Left hindlimb (tissue), 1 donor: ENCODE results near the gene PIGZ.
"Not testable (repeated sequence)": the region's sequence is repeated elsewhere in the genome, so short reads cannot be mapped to it uniquely, and the experiment has no call there.

ENCODE experiments used
- DNase-seq: peaks from one replicate; pipeline ENCODE4 v3.0.0-alpha.2; 2018

Gene PIGZ

GRCh38 chr3:196947860-196948441, 20.7 kb downstream of the PIGZ start:
- DNase-seq, result no peak

DNA sequence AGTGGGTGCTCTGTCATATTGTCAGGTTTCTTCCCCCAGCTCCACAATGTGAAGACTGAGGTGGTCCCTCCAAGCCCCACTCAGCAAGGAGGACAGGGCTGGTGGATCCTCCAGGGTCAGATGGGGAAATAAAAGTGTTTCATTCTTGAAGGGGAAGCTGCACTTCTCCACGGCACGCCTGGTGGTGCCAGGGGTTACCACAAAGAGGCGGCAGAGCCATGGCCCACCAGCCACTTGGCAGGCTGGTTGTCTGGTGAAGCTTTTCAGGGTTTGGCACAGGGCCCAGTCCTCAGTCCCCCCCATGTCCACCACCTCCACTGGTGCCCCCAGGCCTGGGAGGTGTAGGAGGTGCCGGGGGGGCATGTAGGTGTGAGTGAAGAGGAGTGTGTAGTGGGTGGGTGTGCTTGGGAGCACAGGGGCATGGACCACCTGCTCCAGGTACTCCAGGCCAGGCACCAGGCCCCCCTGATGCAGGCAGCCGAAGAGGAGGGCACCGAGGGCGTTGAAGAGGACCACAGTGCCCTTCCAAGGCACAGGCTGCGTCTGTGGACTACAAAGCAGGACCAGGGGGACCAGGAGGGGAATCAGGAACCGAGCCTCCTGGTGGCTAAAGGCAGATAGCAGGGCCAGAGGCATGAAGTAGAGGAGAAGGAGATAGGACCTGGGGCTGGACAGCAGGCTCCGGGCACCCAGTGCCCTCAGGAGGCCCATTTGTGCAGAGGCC, 21.3 kb downstream of the PIGZ start:
- DNase-seq, result no peak

DNA sequence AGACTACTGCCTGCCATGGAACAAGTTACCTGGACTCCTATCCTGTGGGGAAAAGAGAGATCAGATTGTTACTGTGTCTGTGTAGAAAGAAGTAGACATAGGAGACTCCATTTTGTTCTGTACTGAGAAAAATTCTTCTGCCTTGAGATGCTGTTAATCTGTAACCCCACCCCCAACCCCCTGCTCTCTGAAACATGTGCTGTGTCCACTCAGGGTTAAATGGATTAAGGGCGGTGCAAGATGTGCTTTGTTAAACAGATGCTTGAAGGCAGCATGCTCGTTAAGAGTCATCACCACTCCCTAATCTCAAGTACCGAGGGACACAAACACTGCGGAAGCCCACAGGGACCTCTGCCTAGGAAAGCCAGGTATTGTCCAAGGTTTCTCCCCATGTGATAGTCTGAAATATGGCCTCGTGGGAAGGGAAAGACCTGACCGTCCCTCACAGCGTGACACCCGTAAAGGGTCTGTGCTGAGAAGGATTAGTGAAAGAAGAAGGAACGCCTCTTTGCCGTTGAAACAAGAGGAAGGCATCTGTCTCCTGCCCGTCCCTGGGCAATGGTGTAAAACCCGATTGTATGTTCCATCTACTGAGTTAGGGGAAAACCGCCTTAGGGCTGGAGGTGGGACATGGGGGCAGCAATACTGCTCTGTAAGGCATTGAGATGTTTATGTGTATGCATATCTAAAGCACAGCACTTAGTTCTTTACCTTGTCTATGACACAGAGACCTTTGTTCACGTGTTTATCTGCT, 24.4 kb downstream of the PIGZ start:
- not testable (repeated sequence) for DNase-seq

GRCh38 chr3:196942915-196943277, 25.7 kb downstream of the PIGZ start:
- DNase-seq, result no peak

DNA sequence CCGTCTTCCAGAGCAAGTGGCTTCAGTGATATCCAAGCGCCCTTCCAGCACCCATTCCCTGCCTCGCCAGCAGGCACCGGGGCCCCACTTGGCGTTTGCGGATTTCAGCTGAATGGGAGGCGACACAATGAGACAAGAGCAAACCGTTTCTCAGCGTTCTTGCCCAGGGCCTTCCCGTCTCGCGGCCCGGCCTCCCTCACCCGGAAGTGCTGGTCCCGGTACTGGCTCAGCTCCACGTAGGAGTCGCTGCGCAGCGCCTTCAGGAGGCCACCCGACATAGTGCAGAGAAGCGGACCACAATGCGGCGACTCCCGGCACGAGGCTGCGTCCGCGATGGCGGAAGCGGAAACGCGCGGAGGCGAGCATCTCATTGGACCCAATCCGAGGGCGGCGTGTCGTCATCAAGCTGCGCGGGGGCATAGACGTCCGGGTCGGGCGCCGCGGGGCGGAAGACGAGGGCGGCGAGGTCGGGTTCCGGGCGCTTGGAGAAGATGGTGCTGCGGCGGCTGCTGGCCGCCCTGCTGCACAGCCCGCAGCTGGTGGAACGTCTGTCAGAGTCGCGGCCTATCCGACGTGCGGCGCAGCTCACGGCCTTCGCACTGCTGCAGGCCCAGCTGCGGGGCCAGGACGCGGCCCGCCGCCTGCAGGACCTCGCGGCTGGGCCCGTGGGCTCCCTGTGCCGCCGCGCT, 26.3 kb downstream of the PIGZ start, which contains the start of gene NCBP2:
NCBP2 (minus strand) TSS at position 303 of the 689 bp plus-strand sequence; CDS start at position 278, 25 bp downstream.
- peak; percentile 98 for DNase-seq

DNA sequence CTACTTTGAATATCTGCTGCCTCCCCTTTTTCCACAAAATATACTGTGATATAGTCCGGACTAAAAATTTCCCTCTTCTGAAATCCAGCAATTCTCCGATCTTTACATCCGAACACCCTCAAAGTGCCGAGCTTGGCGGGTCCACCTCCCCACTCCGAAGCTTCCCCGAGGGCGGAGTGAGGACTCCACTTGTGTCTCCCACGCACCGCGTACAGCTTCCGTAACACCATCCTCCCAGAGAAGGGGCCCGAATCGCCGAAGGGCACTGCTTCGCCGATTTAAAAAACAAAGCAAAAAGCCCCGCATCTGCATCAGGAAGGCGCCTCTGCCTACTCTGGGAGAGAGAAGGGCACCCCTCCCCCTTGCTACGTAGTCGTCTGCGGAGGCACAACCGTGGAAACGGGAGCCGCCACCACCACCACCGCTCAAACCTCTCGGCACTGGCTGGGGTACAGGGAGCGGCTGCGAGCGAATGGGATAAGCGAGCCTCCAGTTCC, 26.9 kb downstream of the PIGZ start:
- peak; percentile 36 for DNase-seq

- no peak for DNase-seq
Measured at GRCh38 chr3:196938576-196938975, 30.1 kb downstream of the PIGZ start.

GRCh38 chr3:196938124-196938523, 30.5 kb downstream of the PIGZ start:
- DNase-seq, result no peak

GRCh38 chr3:196936288-196936687, 32.3 kb downstream of the PIGZ start:
- no peak for DNase-seq

GRCh38 chr3:196932600-196932999, 36.0 kb downstream of the PIGZ start:
- DNase-seq, result no peak

DNA sequence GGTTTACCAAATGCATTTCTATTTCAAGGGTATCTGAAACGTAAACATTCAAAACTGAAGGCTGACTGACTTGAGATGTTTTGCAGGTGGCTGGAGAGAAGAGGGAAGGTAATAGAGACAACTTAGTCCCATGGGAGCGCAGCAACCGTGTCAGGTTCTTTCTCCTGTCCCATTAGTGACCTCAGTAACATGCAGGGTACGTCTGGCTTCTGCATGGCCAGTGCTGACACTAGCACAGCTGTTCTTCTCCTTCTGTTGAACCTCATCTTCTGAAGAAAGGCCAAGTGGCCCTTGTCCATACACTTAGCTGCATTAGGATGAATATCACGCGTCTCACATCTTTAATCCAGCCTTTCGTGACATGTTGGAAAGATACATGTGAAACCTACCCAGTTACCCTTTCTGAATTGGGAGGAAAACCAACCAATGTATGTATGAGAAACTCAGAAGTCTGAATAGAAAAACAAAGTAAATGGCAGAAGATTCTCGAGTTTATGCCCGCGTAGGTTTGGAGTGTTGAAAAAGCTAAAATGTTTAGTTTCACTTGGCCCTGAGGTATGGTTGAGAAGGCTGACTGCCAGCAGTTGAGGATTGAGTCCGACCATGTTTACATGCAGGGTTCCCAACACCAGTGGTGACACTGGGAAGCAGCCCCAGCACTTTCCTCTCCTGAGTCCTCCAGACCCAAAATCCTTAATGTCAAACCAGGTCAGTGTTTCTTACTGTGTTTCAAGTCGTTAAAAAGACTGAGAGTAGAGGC, 36.6 kb downstream of the PIGZ start:
- DNase-seq, result no peak

- no peak for DNase-seq
Measured at GRCh38 chr3:196931157-196931556, 37.5 kb downstream of the PIGZ start.

DNA sequence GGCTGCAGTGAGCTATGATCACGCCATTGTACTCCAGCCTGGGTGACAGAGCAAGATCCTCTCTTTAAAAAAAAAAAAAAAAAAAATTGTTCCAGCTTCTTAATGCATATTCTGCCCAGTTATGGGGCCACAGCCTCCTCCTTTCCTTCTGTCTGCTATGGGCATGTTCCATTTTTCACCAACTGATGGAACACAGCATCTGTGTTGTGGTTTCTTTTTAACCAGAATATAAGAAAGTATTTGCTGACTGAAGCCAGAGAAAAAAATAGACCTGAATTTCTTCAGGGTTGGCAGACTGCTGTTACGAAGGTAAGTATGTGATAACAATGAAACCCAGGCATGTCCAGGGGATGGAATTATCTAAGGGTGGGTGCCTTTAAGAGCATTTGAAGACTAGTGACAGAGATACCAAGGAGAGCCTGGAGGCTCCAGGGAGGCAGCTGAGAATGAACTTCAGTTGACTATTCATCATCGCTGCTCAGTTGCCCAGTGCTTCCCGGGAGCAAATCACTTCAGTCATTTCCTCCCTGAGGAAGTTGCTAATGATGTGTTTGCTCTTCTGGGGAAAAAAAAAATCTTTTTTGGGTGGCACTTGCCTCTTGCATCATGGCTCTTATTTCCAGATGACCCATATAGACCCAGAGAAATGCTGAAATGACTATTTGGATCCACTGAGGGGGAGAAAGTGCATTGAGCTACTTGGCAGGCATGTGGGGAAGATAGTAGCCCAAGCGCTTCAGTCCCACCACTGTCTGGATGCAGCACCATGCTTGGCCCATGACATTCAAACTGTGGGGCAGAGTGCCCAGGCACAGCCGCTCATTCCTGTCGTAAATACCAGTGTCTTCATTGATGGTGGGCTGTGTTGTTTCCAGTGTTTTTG, 40.8 kb downstream of the PIGZ start:
- no peak for DNase-seq

DNA sequence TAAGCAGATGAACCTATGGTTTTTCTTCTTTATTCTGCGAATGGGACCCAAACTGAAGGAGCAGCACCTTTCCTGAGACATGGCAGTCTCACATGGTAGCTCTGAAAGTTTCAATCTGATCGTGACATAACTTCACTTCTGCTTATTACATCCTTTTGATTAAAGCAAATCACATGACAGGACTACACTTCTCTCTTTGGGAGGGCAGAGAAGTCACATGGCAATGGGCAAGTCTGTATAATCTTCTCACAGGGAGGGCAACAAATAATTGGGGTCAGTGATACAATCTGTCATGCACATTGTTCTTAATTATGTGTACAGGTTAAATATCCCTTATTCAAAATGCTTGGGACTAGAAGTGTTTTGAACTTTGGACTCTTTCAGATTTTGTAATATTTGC, 47.9 kb downstream of the PIGZ start:
- no peak for DNase-seq

DNA sequence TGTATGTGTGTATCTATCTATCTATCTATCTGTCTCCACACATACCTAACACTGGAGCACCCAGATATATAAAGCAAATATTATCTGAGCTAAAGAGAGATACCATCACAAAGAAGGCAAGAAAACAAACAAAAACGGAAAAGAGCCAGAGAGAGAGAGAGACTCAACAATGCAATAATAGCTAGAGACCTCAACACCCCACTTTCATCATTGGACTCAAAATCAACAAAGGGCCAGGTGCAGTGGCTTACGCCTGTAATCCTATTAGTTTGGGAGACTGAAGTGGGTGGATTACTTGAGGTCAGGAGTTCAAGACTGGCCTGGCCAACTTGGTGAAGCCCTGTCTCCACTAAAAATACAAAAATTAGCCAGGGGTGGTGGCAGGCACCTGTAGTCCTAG, 49.7 kb downstream of the PIGZ start:
- DNase-seq, result no peak

DNA sequence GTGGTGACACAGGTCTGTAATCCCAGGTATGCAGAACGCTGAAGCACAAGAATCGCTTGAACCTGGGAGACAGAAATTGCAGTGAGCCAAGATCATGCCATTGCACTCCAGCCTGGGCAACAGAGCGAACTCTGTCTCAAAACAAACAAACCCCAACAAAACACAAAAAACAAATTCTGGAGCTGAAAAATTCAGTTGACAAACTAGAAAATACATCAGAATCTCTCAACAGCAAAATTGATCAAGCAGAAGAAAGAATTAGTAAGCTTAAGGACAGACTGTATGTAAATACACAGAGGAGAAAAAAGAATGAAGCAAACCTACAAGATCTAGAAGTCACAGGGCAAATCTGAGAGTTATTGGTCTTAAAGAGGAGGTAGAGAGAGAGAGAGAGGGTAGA, 51.6 kb downstream of the PIGZ start:
- no peak for DNase-seq

DNA sequence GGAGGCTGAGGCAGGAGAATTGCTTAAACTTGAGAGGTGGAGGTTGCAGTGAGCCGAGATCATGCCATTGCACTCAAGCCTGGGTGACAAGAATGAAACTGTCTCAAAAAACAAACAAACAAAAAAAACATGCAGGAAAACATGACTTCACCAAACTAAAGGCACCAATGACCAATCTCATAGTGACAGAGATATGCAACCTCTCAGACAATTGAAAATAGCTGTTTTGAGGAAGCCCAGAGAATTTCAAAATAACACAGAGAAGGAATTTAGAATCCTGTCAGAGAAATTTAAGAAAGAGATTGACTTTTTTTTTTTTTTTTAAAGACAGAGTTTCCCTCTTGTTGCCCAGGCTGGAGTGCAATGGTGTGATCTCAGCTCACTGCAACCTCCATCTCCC, 52.4 kb downstream of the PIGZ start:
- DNase-seq, result no peak

DNA sequence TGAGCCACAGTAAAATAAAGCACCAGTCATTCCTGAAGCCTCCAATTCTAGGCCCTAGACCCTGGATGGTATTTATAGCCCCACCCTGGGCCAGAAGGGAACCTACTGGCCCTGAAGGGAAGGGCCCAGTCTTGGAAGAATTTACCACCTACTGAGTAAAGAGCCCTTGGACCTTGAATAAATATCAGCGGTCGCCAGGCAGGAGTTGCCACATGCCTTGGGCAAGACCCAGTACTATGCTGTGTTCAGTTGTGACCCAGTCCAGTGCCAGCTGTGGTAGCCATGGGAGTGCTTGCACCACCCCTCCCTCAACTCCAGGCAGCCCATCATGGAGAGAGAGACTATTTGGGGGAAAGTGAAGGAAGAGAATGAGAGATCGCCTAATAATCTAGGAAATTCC, 53.3 kb downstream of the PIGZ start:
- DNase-seq, result no peak

DNA sequence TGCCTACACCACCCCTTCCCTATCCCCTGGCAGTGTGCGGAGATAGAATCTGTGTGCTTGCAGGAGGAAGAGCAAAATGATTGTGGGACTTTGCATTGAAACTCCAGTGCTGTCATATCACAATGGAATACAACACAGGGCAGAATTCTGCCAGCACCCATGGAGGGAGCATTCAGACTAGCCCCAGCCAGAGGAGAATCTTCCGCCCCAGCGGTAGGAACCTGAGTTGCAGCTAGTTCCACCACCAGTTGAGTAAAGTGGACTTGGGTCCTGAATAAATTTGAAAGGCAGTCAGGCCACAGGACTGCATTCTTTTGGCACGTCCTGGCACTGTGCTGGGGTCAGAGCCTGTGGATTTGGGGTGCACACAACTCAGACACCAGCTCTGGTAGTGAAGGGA, 53.8 kb downstream of the PIGZ start:
- no peak for DNase-seq

DNA sequence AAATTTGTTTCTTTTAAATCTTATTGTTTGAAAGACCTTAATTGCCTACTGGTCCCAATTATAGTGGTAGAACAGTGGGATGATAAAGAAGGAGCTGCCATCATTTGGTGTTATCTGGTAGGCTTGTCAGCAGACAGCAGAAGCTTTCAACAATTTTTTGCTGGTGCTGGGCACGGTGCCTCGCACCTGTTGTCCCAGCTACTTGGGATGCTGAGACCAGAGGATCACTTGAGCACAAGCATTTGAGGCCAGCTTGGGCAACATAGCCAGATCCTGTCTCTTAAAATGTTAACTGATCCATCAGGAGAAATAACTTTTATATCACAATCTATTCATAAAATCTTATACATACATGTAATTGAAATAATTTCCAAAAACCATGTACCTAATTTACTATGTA, 64.9 kb downstream of the PIGZ start:
- DNase-seq, result no peak

DNA sequence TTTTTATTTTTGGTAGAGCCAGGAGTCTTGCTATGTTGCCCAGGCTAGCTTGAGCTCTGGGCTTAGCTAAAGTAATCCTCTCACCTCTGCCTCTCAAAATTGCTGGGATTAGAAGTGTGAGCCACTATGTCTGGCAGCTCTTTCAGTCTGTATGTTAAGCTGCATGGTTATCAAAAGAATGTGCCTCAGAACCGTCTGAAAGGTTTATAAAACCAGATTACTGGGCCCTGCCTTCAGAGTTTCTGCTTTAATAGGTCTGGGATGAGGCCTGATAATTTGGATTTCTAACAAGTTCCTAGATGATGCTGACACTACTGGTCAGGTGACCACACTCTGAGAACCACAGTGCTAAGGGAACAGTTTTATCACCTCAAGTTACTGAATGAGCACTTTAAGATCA, 66.3 kb downstream of the PIGZ start:
- DNase-seq, result no peak

GRCh38 chr3:196901768-196902167, 66.9 kb downstream of the PIGZ start:
- DNase-seq, result no peak
